Psoas muscle (tissue), 8 donors: ENCODE results near the gene RNF10. TPM values are rescaled to one million over a fixed set of nuclear protein-coding genes. Genes with fewer than 3 reads are reported as not detected.

Experiments used
- ATAC-seq, 4 donors: fragments of 200-7000 bp; cut with Tn5 transposase; one replicate each; pipeline ENCODE4 v1.9.1; 2020; ENCODE audit warnings: moderate library complexity in 3 of 4, mild to moderate bottlenecking in 2 of 4
- DNase-seq, 2 donors: peaks; one replicate each; pipeline ENCODE4 v3.0.0-alpha.2; 2020
- H3K27ac ChIP-seq: fragments of 200-600 bp; one replicate; pipeline ENCODE4 v1.8.0; 2022
- H3K27me3 ChIP-seq, 3 donors: fragments of 200-600 bp in 1 of 3; one replicate each; pipeline versions ENCODE4 v1.6.1 to v1.8.0; 2013 to 2022; ENCODE audit warnings: low read length in 2 of 3, mild to moderate bottlenecking in 2 of 3, moderate library complexity in 1 of 3; ENCODE audit not compliant: insufficient read depth in 3 of 3
- H3K36me3 ChIP-seq, 2 donors: fragments of 200-600 bp in 1 of 2; one replicate each; pipeline versions ENCODE4 v1.6.1 to v1.8.0; 2013 to 2022; ENCODE audit warnings: low read depth in 1 of 2, mild to moderate bottlenecking in 1 of 2, moderate library complexity in 1 of 2; ENCODE audit not compliant: insufficient read depth in 1 of 2
- H3K4me1 ChIP-seq: fragments of 200-600 bp; one replicate; pipeline ENCODE4 v1.8.0; 2022
- H3K4me3 ChIP-seq: fragments of 200-600 bp; one replicate; pipeline ENCODE4 v1.8.0; 2022; ENCODE audit warnings: mild to moderate bottlenecking
- H3K9me3 ChIP-seq: fragments of 200-600 bp; one replicate; pipeline ENCODE4 v1.8.0; 2022
- CTCF ChIP-seq: fragments of 200-600 bp; IDR thresholded peaks from one replicate; pipeline ENCODE4 v1.8.0; 2022; ENCODE audit warnings: antibody characterized with exemption
- WGBS, 3 donors: extraction: QIAGEN DNeasy Blood & Tissue Kit; methylation state at CpG; one replicate each; pipeline versions ENCODE4 v1.1.6 to v1.1.7; 2013; 5-methylcytosine and 5-hydroxymethylcytosine counted together
- intact Hi-C, 2 donors: fragments of 100-400 bp; cut with DNase I; formaldehyde crosslinking; loops; one replicate each; pipeline versions ENCODE4 v1.11.0 to v1.14.2; 2022
- polyA plus RNA-seq, 3 donors: library from polyadenylated mRNA; stranded (reverse); fragments of 200-250 nt; gene quantifications; one replicate each; pipeline ENCODE4 v1.2.3, GENCODE V29; 2013
- total RNA-seq, 4 donors: library from RNA; stranded (reverse); fragmentation: NEBNext Ultra II Directional in 2 of 4; extraction: Animal tissue kit (Norgen Biotek cat#: 25700) in 2 of 4; gene quantifications; one replicate each; pipeline versions ENCODE4 v1.2.1 to v1.2.4, GENCODE V29; 2021 to 2023
- donor health status: healthy with polysubstance abuse.
- donor health status: DM: no; HTN: no; CAD: no; lungs with moderate emphysema.
- donor health status: Bipolar disorder and iron deficiency.
- donor health status: healthy.
- donor health status: DM: yes; HTN: yes; CAD: no.
- donor health status: DM: no; HTN: no; CAD: no.
- donor health status: DM: no; HTN: no; CAD: no.
- donor health status: DM: yes; HTN: yes; CAD: no.

RNF10 gene
- total and polyA plus RNA-seq, 7 donors = 296 to 624 (median 324) TPM

GRCh38 chr12:120590741-120591407, 56.7 kb downstream of the RNF10 start:
- intact Hi-C loops = no loop called here
- H3K27ac ChIP-seq = no peak overlapping the region
- no peak for TF ChIP-seq CTCF

GRCh38 chr12:120592121-120593049, 58.2 kb downstream of the RNF10 start:
- ATAC-seq = no peak
- no peaks in the 10 kb centered on the region for H3K9me3 ChIP-seq
- no peaks in the 10 kb centered on the region for H3K36me3 ChIP-seq
- TF ChIP-seq CTCF = no peak
- H3K27ac ChIP-seq = no peak overlapping the region
- 72 to 75% (median 73%) methylated on average over 8 of the region's 8 CpGs for WGBS, 3 donors
- DNase-seq = no peak
- peaks cover 0 to 3% (median 0%) of the 10 kb centered on the region in 3 donors for H3K27me3 ChIP-seq
- H3K4me3 ChIP-seq = no peak overlapping the region
- peaks cover 8% of the 10 kb centered on the region for H3K4me1 ChIP-seq
- intact Hi-C loops = no loop called here

More at GRCh38 chr12:120590741-120591407, 56.7 kb downstream of the RNF10 start:
- Histone ChIP-seq H3K9me3 (no peaks in the 10 kb centered on the region), H3K36me3 (no peaks in the 10 kb centered on the region), H3K4me3 (no peak overlapping the region), H3K4me1 (peaks cover 8% of the 10 kb centered on the region), H3K27me3 (no peaks in the 10 kb centered on the region)
- DNase-seq (no peak), ATAC-seq (no peak)
- WGBS, 3 donors = 65 to 74% (median 68%) methylated on average over 6 of the region's 6 CpGs

GRCh38 chr12:120596901-120597300, 62.7 kb downstream of the RNF10 start:
- no peak for TF ChIP-seq CTCF
- Histone ChIP-seq H3K4me3 (no peak overlapping the region), H3K9me3 (no peaks in the 10 kb centered on the region), H3K27me3 (peaks cover 0 to 6% (median 5%) of the 10 kb centered on the region in 3 donors), H3K36me3 (no peaks in the 10 kb centered on the region), H3K4me1 (no peaks in the 10 kb centered on the region), H3K27ac (no peak overlapping the region)
- WGBS, 3 donors = 88 to 92% (median 92%) methylated on average over 3 of the region's 3 CpGs
- intact Hi-C loops = no loop called here
- DNase-seq = no peak
- ATAC-seq = no peak

GRCh38 chr12:120597861-120598260, 63.7 kb downstream of the RNF10 start:
- 37 to 39% (median 39%) methylated on average over 3 of the region's 3 CpGs for WGBS, 3 donors
- DNase-seq = no peak
- ATAC-seq = no peak
- TF ChIP-seq CTCF = no peak
- Histone ChIP-seq H3K4me1 (no peaks in the 10 kb centered on the region), H3K36me3 (no peaks in the 10 kb centered on the region), H3K4me3 (no peak overlapping the region), H3K27ac (no peak overlapping the region), H3K9me3 (no peaks in the 10 kb centered on the region), H3K27me3 (peaks cover 0 to 9% (median 6%) of the 10 kb centered on the region in 3 donors)
- intact Hi-C loops = no loop called here
